Measurements from ENCODE around the gene RAB15. TPM values are rescaled to one million over a fixed set of nuclear protein-coding genes. Genes with fewer than 3 reads are reported as not detected.

RAB15 gene
- total and polyA plus RNA-seq, 2 experiments from 2014 or later, result 8.8 to 13.8 TPM

DNA sequence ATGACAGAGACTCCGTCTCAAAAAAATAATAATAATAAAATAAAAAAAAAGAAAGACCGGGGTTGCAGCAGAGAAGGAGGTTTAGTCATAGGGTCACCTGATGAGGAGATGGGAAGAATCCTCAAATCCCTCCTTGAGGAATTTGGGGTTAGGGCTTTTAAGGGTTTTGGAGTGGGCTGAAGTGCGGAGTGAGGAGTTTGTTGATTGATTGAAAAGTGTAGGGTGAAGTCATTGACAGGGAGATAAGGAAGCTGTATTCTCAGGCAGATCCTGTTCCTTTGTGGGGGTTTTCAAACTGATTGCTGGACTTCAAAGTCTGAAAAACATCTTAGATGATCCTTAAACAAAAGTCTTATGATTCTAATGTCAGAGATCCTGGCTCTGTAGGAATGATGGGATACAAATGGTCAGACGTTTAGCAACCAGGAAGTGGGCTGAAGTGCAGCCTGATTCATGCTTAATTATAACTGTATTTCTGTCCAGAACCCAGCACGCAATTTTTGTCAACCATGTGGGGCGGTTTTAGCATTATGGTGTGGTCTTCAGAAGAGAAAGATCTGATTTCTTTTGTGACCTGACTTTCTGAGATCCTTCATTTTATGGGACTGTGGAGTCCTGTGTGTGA, 30.6 kb upstream of the RAB15 start:
- Histone ChIP-seq H3K36me3 (no peaks in the 10 kb centered on the region), H3K4me3 (no peak overlapping the region), H3K27me3 (no peaks in the 10 kb centered on the region), H3K4me1 (ENCODE audit: low read depth) (peaks cover 12% of the 10 kb centered on the region), H3K9me3 (ENCODE audit: low read depth) (no peaks in the 10 kb centered on the region), H3K27ac (peak overlapping the region; percentile 16)
- TF ChIP-seq, protein P1, sequence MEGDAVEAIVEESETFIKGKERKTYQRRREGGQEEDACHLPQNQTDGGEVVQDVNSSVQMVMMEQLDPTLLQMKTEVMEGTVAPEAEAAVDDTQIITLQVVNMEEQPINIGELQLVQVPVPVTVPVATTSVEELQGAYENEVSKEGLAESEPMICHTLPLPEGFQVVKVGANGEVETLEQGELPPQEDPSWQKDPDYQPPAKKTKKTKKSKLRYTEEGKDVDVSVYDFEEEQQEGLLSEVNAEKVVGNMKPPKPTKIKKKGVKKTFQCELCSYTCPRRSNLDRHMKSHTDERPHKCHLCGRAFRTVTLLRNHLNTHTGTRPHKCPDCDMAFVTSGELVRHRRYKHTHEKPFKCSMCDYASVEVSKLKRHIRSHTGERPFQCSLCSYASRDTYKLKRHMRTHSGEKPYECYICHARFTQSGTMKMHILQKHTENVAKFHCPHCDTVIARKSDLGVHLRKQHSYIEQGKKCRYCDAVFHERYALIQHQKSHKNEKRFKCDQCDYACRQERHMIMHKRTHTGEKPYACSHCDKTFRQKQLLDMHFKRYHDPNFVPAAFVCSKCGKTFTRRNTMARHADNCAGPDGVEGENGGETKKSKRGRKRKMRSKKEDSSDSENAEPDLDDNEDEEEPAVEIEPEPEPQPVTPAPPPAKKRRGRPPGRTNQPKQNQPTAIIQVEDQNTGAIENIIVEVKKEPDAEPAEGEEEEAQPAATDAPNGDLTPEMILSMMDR (IDR thresholded peaks at IDR 0.05; ENCODE audit: low read depth, low read length), result no peak
- peak in 1 of 2 donors; percentile 60 for DNase-seq (ENCODE audit: low read depth in 1 of 2, low spot score in 1 of 2)

DNA sequence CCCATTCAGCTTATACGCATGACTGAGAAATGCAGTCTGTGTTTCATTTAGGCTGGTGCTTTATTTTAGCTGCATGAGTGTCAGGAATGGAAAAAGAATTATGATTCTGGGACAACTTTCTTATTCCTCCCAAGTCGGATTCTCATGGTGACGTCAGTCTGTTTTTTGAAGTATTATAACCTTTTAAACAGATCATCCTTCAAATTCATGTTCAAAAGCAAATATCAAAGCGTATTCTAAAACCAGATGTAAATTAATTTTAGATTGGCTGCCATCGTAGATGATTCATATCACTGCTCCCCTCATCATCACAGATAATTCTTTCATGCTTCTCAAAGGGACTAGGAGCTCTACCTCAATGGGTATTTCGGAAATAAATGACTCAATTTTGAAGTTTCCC, 29.6 kb upstream of the RAB15 start:
- TF ChIP-seq, protein P1 (IDR thresholded peaks at IDR 0.05; ENCODE audit: low read depth, low read length), result no peak
- no peak for DNase-seq (ENCODE audit: low read depth in 1 of 2, low spot score in 1 of 2)

DNA sequence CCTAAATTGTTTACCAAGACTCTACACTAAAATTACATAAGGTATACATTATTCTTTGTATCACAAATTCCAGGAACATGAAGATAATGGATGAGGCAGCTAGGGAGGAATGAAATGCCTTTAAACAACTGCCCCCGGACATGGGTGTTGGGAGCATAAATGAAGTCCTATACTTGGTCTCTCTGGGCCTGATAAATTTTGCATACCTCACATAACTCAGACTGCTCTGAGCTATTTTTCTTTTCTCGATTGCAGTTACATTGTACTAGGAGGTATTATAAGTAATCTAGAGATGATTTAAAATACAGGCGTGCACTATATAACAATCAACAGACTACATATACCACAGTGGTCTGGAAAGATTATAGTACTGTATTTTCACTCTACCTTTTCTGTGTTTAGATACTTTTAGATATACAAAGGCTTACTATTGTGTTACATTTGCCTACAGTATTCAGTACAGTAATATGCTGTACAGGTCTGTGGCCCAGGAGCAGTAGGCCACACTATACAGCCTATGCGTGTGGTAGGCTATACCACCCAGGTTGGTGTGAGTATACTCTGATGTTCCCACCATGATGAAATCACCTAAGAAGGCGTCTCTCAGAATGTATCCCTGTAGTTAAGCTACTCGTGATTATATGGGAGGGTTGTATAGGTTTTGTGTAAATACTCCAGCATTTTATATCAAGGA, 28.9 kb upstream of the RAB15 start:
- TF ChIP-seq, protein P1 (IDR thresholded peaks at IDR 0.05; ENCODE audit: low read depth, low read length), result no peak
- H3K27me3 ChIP-seq, result no peaks in the 10 kb centered on the region
- H3K36me3 ChIP-seq, result no peaks in the 10 kb centered on the region
- peak in 1 of 2 donors; percentile 72 for DNase-seq (ENCODE audit: low read depth in 1 of 2, low spot score in 1 of 2)
- no peak overlapping the region for H3K4me3 ChIP-seq
- H3K4me1 ChIP-seq (ENCODE audit: low read depth), result peaks cover 12% of the 10 kb centered on the region
- H3K9me3 ChIP-seq (ENCODE audit: low read depth), result no peaks in the 10 kb centered on the region
- peak overlapping the region; percentile 67 for H3K27ac ChIP-seq

More for the DNA sequence above, 29.6 kb upstream of the RAB15 start:
- H3K4me3 ChIP-seq, result no peak overlapping the region
- no peaks in the 10 kb centered on the region for H3K27me3 ChIP-seq
- H3K9me3 ChIP-seq (ENCODE audit: low read depth), result no peaks in the 10 kb centered on the region
- no peak overlapping the region for H3K27ac ChIP-seq
- H3K4me1 ChIP-seq (ENCODE audit: low read depth), result peaks cover 12% of the 10 kb centered on the region
- no peaks in the 10 kb centered on the region for H3K36me3 ChIP-seq

DNA sequence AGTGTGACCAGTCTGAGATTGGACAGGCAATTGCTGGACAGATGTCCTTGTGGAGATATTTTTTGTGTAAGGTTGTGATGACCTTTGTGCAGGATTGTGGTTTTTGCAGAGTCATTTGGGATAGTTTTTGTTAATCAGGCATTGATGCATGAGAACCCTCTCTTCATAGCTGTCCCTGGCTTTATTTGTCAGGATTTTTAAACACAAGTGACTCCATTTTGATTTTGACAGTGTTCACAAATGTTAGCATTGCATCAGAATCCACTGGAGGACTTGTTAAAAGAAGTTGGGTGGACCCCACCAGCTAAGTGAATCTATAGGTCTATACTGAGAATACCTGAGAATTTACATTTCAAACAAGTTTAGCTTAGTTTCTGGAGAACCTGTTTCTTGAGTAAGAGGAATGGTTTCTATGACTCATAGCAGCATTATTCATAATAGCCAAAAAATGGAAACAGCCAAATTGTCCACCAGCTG, 26.4 kb upstream of the RAB15 start:
- H3K27ac ChIP-seq, result no peak overlapping the region
- DNase-seq (ENCODE audit: low read depth in 1 of 2, low spot score in 1 of 2), result no peak

DNA sequence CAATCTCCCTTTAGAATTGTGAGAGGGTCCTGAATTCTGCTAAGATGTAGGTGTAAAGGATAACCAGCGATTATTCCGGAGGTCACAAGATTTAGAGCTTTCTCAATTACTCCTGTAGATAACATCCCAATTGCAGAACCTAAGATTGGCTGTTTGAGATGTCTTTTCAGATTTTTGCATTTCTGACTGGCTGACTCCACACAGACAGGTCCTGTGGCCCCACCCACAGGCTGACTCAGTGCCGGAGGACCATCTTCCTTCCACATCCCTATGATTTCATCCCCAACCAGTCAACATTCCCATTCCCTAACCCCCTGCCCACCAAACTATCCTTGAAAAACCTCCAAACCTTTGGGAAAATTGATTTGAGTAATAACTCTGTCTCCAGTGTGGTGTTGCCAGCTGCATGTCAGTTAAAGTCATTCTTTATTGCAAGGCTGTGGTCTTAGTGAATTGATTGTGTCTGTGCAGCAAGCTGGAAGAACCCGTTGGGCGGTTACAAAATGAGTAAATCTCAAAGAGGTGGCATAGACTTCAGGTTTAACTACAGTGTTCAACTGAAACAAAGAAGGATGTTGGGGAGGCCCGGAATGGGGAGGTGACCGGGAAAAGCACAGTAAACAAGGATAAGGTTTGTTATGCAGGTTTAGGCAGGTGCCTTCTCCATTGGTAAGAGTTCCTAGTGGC, 25.1 kb upstream of the RAB15 start:
- no peaks in the 10 kb centered on the region for H3K9me3 ChIP-seq (ENCODE audit: low read depth)
- TF ChIP-seq, protein P1 (IDR thresholded peaks at IDR 0.05; ENCODE audit: low read depth, low read length), result no peak
- DNase-seq (ENCODE audit: low read depth in 1 of 2, low spot score in 1 of 2), result no peak

More for the DNA sequence above, 26.4 kb upstream of the RAB15 start:
- no peak overlapping the region for H3K4me3 ChIP-seq
- no peaks in the 10 kb centered on the region for H3K9me3 ChIP-seq (ENCODE audit: low read depth)
- TF ChIP-seq, protein P1 (IDR thresholded peaks at IDR 0.05; ENCODE audit: low read depth, low read length), result no peak
- H3K36me3 ChIP-seq, result no peaks in the 10 kb centered on the region
- no peaks in the 10 kb centered on the region for H3K27me3 ChIP-seq
- H3K4me1 ChIP-seq (ENCODE audit: low read depth), result peaks cover 12% of the 10 kb centered on the region

More for the DNA sequence above, 25.1 kb upstream of the RAB15 start:
- Histone ChIP-seq H3K4me1 (ENCODE audit: low read depth) (peaks cover 3% of the 10 kb centered on the region), H3K27me3 (no peaks in the 10 kb centered on the region), H3K4me3 (no peak overlapping the region), H3K36me3 (no peaks in the 10 kb centered on the region), H3K27ac (no peak overlapping the region)
